HUES64 (cell line): Measurements from ENCODE around the gene FHIT.

Experiments used
- H3K27ac ChIP-seq: 2 replicates; pipeline ENCODE4 v1.7.0; 2013; ENCODE audit warnings: low read depth, low read length, inconsistent platforms
- H3K27me3 ChIP-seq: 2 replicates; pipeline ENCODE4 v1.6.1; 2013; ENCODE audit warnings: mild to moderate bottlenecking, low read length; ENCODE audit not compliant: insufficient read depth
- H3K36me3 ChIP-seq: 2 replicates; pipeline ENCODE4 v1.6.1; 2013; ENCODE audit warnings: mild to moderate bottlenecking, low read length; ENCODE audit not compliant: insufficient read depth
- H3K4me1 ChIP-seq: 2 replicates; pipeline ENCODE4 v1.6.1; 2013; ENCODE audit warnings: mild to moderate bottlenecking, low read length, moderate library complexity; ENCODE audit not compliant: insufficient read depth
- H3K4me3 ChIP-seq: 2 replicates; pipeline ENCODE4 v1.5.1; 2013; ENCODE audit warnings: mild to moderate bottlenecking, low read length, moderate library complexity
- H3K9ac ChIP-seq: 2 replicates; pipeline ENCODE4 v1.6.1; 2013; ENCODE audit warnings: mild to moderate bottlenecking, low read depth, low read length
- H3K9me3 ChIP-seq: 2 replicates; pipeline ENCODE4 v1.6.1; 2013; ENCODE audit warnings: low read depth, low read length; ENCODE audit not compliant: insufficient read depth
- WGBS: fragments of 150-250, 120-280 bp; methylation state at CpG from one replicate; pipeline ENCODE4 v1.1.7; 2013; ENCODE audit warnings: missing lambda C conversion rate; 5-methylcytosine and 5-hydroxymethylcytosine counted together

The FHIT gene

GRCh38 chr3:60290122-60290492 is 961.1 kb downstream of the FHIT start:
- WGBS, result 91% methylated on average over 1 of the region's 1 CpG
- Histone ChIP-seq H3K9me3 (no peaks in the 10 kb centered on the region), H3K27ac (no peak overlapping the region), H3K9ac (no peak overlapping the region), H3K27me3 (no peaks in the 10 kb centered on the region), H3K36me3 (no peaks in the 10 kb centered on the region), H3K4me1 (no peaks in the 10 kb centered on the region; the same call in 1 of the 2 replicates), H3K4me3 (no peak overlapping the region)

DNA sequence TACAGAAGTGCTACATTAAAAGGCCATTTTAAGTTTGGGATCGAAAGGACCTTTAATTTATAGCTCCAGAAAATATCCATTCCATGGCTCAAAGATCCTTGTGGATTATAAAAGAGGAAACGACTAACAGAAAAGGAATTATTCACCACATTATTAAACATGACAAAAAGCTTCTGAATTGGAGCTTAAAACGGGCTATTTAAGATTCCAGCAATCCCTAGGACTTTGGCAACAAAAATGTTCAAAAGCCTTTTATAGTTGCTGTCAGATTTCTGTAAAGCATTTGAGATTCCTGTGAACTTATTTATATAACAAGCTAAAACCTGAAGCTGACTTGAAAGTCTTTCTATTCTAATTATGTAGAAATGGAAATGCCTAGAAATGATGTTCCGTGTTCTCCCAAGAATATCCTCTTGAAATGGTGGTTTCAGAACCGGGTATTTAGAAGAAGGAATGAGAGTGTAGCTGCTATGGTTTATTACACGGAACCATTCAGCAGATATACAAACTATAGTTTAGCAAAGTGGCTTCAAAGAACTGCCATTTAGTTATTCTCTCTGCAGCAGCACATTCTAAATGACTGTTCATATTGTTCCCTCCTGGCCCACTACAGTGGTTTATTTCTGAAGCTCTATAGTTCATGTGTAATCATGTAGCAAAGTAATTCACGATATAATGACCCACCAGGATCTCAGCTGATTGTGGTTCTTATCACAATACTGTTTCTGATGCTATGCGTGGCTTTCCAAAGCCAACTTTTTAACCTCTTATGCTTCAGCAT is 961.7 kb downstream of the FHIT start:
- H3K4me3 ChIP-seq, result no peak overlapping the region
- H3K9me3 ChIP-seq, result no peaks in the 10 kb centered on the region
- no peaks in the 10 kb centered on the region; the same call in 1 of the 2 replicates for H3K4me1 ChIP-seq
- H3K9ac ChIP-seq, result no peak overlapping the region
- no peaks in the 10 kb centered on the region for H3K36me3 ChIP-seq
- no peak overlapping the region for H3K27ac ChIP-seq
- no peaks in the 10 kb centered on the region for H3K27me3 ChIP-seq
- 94% methylated on average over 7 of the region's 8 CpGs for whole genome bisulfite sequencing

DNA sequence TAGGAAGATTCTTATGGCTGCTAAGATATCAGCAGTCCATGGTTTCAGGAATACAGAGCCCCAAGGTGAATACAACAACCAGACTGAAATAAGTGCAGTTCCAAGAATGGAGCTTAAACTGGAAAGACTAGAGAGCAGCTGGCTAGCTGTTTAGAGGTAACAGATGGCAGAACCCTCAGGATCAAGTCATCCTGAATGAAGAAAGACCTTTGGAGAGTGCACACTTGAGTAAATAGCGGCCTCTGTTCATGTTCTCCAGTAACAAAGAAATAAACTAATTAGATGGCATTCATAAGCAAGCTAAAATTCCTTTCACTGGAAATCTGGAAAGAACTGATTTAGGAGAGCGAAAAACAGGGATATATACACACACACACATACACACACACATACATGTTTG is 968.4 kb downstream of the FHIT start:
- H3K27me3 ChIP-seq, result no peaks in the 10 kb centered on the region
- H3K4me3 ChIP-seq, result no peak overlapping the region
- H3K27ac ChIP-seq, result no peak overlapping the region
- no peaks in the 10 kb centered on the region for H3K36me3 ChIP-seq
- no peaks in the 10 kb centered on the region for H3K9me3 ChIP-seq
- no peak overlapping the region for H3K9ac ChIP-seq
- 100% methylated on average over 2 of the region's 2 CpGs for WGBS
- H3K4me1 ChIP-seq, result peaks cover 2% of the 10 kb centered on the region; the same call in 1 of the 2 replicates

DNA sequence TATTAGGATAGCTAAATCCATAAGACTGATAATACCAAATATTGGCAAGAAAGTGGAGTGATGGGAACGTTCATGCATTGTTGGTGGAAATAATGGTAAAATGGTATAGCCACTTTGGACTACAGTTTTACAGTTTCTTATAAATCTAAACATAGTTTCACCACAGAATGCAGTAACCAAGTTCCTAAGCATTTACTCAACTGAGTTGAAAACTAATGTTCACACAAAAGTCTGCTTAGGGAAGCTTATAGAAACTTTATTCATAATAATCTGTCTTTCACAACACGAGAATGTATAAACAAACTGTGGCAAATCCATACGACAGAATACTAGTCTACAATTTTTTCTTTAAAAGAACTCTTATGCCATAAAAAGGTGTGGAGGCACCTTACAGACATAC is 969.3 kb downstream of the FHIT start:
- H3K4me3 ChIP-seq, result no peak overlapping the region
- no peaks in the 10 kb centered on the region for H3K9me3 ChIP-seq
- H3K9ac ChIP-seq, result no peak overlapping the region
- no peaks in the 10 kb centered on the region for H3K36me3 ChIP-seq
- peaks cover 2% of the 10 kb centered on the region; the same call in 1 of the 2 replicates for H3K4me1 ChIP-seq
- no peak overlapping the region for H3K27ac ChIP-seq
- no peaks in the 10 kb centered on the region for H3K27me3 ChIP-seq
- 100% methylated on average over 2 of the region's 3 CpGs for WGBS

- Histone ChIP-seq H3K27me3 (no peaks in the 10 kb centered on the region), H3K4me3 (no peak overlapping the region), H3K9ac (no peak overlapping the region), H3K36me3 (no peaks in the 10 kb centered on the region), H3K27ac (no peak overlapping the region), H3K9me3 (no peaks in the 10 kb centered on the region; the same call in 1 of the 2 replicates), H3K4me1 (peaks cover 2% of the 10 kb centered on the region; the same call in 1 of the 2 replicates)
- 93% methylated on average over 6 of the region's 6 CpGs for WGBS
Observed at GRCh38 chr3:60277361-60277800, 973.9 kb downstream of the FHIT start.

DNA sequence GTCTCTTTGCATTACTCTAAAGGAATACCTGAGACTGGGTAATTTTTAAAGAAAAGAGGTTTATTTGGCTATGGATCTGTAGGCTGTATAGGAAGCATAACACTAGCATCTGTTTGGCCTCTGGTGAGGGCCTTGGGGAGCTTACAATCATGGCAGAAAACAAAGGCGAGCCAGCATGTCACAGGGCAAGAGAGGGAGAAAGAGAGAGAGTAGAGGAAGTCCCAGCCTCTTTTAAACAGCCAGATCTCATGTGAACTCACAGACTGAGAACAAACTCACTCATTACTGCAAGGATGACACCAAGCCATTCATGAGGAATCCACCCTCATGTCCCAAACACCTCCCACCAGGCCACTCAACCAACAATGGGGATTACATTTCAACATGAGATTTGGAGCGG is 974.6 kb downstream of the FHIT start:
- peaks cover 2% of the 10 kb centered on the region; the same call in 1 of the 2 replicates for H3K4me1 ChIP-seq
- H3K36me3 ChIP-seq, result no peaks in the 10 kb centered on the region
- H3K9me3 ChIP-seq, result no peaks in the 10 kb centered on the region; the same call in 1 of the 2 replicates
- no peaks in the 10 kb centered on the region for H3K27me3 ChIP-seq
- 98% methylated on average over 2 of the region's 2 CpGs for WGBS
- H3K9ac ChIP-seq, result no peak overlapping the region
- H3K4me3 ChIP-seq, result no peak overlapping the region
- no peak overlapping the region for H3K27ac ChIP-seq

DNA sequence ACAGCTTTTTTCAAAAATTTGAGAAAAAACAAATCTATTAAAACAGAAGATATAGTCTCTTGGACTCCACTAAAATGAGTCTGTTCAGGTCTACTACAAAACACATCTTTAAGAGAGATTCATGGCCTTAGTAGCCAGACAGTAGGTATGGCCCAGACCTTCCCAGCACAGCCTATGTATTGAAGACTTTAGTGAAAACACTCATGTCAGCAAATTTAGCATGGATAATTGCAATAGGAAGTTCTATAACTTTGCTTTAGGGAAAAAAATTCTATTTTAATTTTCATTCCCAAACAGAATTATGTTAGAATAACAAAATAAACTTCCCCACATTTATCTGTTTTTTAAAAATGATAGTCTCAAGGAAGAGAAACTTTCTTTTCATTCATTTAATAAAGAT is 976.6 kb downstream of the FHIT start:
- H3K9me3 ChIP-seq, result no peaks in the 10 kb centered on the region; the same call in 1 of the 2 replicates
- H3K4me3 ChIP-seq, result no peak overlapping the region

DNA sequence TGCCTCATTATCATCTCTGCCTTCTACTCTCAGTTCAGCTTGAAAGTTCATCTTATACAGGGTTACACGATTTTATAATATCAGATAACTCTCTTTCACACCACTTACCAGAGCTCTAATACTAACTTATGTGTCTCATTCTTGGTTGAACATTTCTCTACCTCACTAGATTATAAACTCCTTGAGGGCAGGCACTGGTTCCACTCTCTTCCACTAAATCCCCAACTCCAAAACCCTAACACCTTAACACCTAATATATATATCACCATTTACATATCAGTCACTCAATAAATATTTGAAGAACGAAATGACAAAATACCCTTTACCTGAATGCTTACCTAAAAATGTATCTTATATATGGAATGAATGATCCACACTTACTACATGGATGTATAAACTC is 977.2 kb downstream of the FHIT start:
- Histone ChIP-seq H3K36me3 (no peaks in the 10 kb centered on the region), H3K9me3 (no peaks in the 10 kb centered on the region; the same call in 1 of the 2 replicates), H3K27me3 (no peaks in the 10 kb centered on the region), H3K9ac (no peak overlapping the region), H3K27ac (no peak overlapping the region), H3K4me1 (peaks cover 2% of the 10 kb centered on the region; the same call in 1 of the 2 replicates), H3K4me3 (no peak overlapping the region)
- 98% methylated on average over 2 of the region's 2 CpGs for WGBS

More for the DNA sequence above, 976.6 kb downstream of the FHIT start:
- H3K27me3 ChIP-seq, result no peaks in the 10 kb centered on the region
- H3K4me1 ChIP-seq, result peaks cover 2% of the 10 kb centered on the region; the same call in 1 of the 2 replicates
- H3K9ac ChIP-seq, result no peak overlapping the region
- no peak overlapping the region for H3K27ac ChIP-seq
- no peaks in the 10 kb centered on the region for H3K36me3 ChIP-seq

- no peaks in the 10 kb centered on the region for H3K36me3 ChIP-seq
Observed at GRCh38 chr3:60269829-60270266, 981.4 kb downstream of the FHIT start.

GRCh38 chr3:60269377-60269776 is 981.9 kb downstream of the FHIT start:
- WGBS, result 100% methylated on average over 1 of the region's 1 CpG
- Histone ChIP-seq H3K4me1 (no peaks in the 10 kb centered on the region), H3K27me3 (no peaks in the 10 kb centered on the region), H3K27ac (no peak overlapping the region), H3K9ac (no peak overlapping the region), H3K4me3 (no peak overlapping the region), H3K9me3 (no peaks in the 10 kb centered on the region; the same call in 1 of the 2 replicates), H3K36me3 (no peaks in the 10 kb centered on the region)

More at GRCh38 chr3:60269829-60270266, 981.4 kb downstream of the FHIT start:
- 97% methylated on average over 7 of the region's 7 CpGs for WGBS
- no peaks in the 10 kb centered on the region for H3K4me1 ChIP-seq
- H3K9me3 ChIP-seq, result no peaks in the 10 kb centered on the region; the same call in 1 of the 2 replicates
- no peaks in the 10 kb centered on the region for H3K27me3 ChIP-seq
- H3K9ac ChIP-seq, result no peak overlapping the region
- no peak overlapping the region for H3K27ac ChIP-seq
- no peak overlapping the region for H3K4me3 ChIP-seq

- WGBS, result 0% methylated on average over 1 of the region's 2 CpGs
- H3K36me3 ChIP-seq, result no peaks in the 10 kb centered on the region
- no peaks in the 10 kb centered on the region for H3K9me3 ChIP-seq
- H3K27me3 ChIP-seq, result no peaks in the 10 kb centered on the region
- no peak overlapping the region for H3K4me3 ChIP-seq
- H3K4me1 ChIP-seq, result no peaks in the 10 kb centered on the region
- H3K9ac ChIP-seq, result no peak overlapping the region
- H3K27ac ChIP-seq, result no peak overlapping the region
Observed at GRCh38 chr3:60268123-60268522, 983.1 kb downstream of the FHIT start.
